DND-41 (cell line): ENCODE data around the gene ZC3H4.

Experiments used
- ATAC-seq: fragments of 200-7000 bp; cut with Tn5 transposase; 3 replicates; pipeline ENCODE4 v1.9.1; 2021; ENCODE audit warnings: low read depth; ENCODE audit not compliant: insufficient read depth
- DNase-seq: peaks from one replicate; pipeline ENCODE4 v3.0.0-alpha.2; 2020
- H2AFZ ChIP-seq: 2 replicates; pipeline ENCODE4 v1.6.0; 2012; ENCODE audit warnings: low read depth, low read length
- H3K27ac ChIP-seq: 2 replicates; pipeline ENCODE4 v1.5.1; 2012; ENCODE audit warnings: low read length, inconsistent platforms
- H3K27me3 ChIP-seq: fragments of 200-600 bp; sonication (generic); 2 replicates; pipeline ENCODE4 v1.6.0; 2012; ENCODE audit warnings: low read length, mild to moderate bottlenecking, inconsistent platforms; ENCODE audit not compliant: insufficient read depth, poor library complexity
- H3K36me3 ChIP-seq: 2 replicates; pipeline ENCODE4 v1.5.1; 2012; ENCODE audit warnings: low read length, inconsistent platforms; ENCODE audit not compliant: insufficient read depth
- H3K4me1 ChIP-seq: 2 replicates; pipeline ENCODE4 v1.5.1; 2012; ENCODE audit warnings: mild to moderate bottlenecking, low read length; ENCODE audit not compliant: insufficient read depth
- H3K4me2 ChIP-seq: 2 replicates; pipeline ENCODE4 v1.6.0; 2012; ENCODE audit warnings: mild to moderate bottlenecking, moderate library complexity, low read length, inconsistent platforms; ENCODE audit not compliant: insufficient read depth
- H3K4me3 ChIP-seq, 2 experiments: fragments of 200-600 bp in 1 of 2; shearing (Covaris generic) in 1 of 2; 2 replicates each; pipeline ENCODE4 v1.5.1; 2012 to 2016; ENCODE audit warnings: inconsistent platforms in 2 of 2, low read length in 2 of 2, mild to moderate bottlenecking in 2 of 2, low read depth in 1 of 2, moderate library complexity in 1 of 2
- H3K79me2 ChIP-seq: 2 replicates; pipeline ENCODE4 v1.6.0; 2012; ENCODE audit warnings: low read length, inconsistent platforms; ENCODE audit not compliant: insufficient read depth
- H3K9ac ChIP-seq: 2 replicates; pipeline ENCODE4 v1.6.0; 2012; ENCODE audit warnings: low read depth, mild to moderate bottlenecking, inconsistent platforms, low read length, moderate library complexity
- H3K9me3 ChIP-seq: 2 replicates; pipeline ENCODE4 v1.5.1; 2012; ENCODE audit warnings: low read length, moderate library complexity, mild to moderate bottlenecking, inconsistent platforms; ENCODE audit not compliant: insufficient read depth, severe bottlenecking
- H4K20me1 ChIP-seq: 2 replicates; pipeline ENCODE4 v1.6.0; 2012; ENCODE audit warnings: low read length; ENCODE audit not compliant: insufficient read depth
- CTCF ChIP-seq: IDR thresholded peaks from 2 replicates; pipeline ENCODE4 v1.5.1; 2012; ENCODE audit warnings: borderline replicate concordance, low read length, moderate library complexity, mild to moderate bottlenecking; ENCODE audit not compliant: poor library complexity, severe bottlenecking; ENCODE audit errors: extremely low read depth
- EZH2 ChIP-seq: IDR thresholded peaks from 3 replicates; pipeline ENCODE4 v1.6.1; 2012; ENCODE audit warnings: borderline replicate concordance, low read depth, mild to moderate bottlenecking, moderate library complexity, low read length, inconsistent platforms; ENCODE audit not compliant: severe bottlenecking

The ZC3H4 gene

GRCh38 chr19:47094557-47095475, 18.8 kb downstream of the ZC3H4 start:
- ATAC-seq (peak; percentile 87), DNase-seq (peak; percentile 80)
- peaks cover 78% of the 10 kb centered on the region for H3K36me3 ChIP-seq
- H3K4me2 ChIP-seq, result no peak overlapping the region
- H2AFZ ChIP-seq, result no peak overlapping the region
- no peaks in the 10 kb centered on the region for H3K9me3 ChIP-seq
- H3K9ac ChIP-seq, result peak overlapping the region; percentile 26
- H3K4me3 ChIP-seq, result no peak overlapping the region
- peak overlapping the region; percentile 61 for H3K27ac ChIP-seq
- peaks cover 21% of the 10 kb centered on the region for H3K4me1 ChIP-seq
- no peaks in the 10 kb centered on the region for H3K27me3 ChIP-seq
- peaks cover 74% of the 10 kb centered on the region for H4K20me1 ChIP-seq
- H3K79me2 ChIP-seq, result peaks cover 91% of the 10 kb centered on the region
- TF ChIP-seq EZH2 (no peak), CTCF (no peak)

DNA sequence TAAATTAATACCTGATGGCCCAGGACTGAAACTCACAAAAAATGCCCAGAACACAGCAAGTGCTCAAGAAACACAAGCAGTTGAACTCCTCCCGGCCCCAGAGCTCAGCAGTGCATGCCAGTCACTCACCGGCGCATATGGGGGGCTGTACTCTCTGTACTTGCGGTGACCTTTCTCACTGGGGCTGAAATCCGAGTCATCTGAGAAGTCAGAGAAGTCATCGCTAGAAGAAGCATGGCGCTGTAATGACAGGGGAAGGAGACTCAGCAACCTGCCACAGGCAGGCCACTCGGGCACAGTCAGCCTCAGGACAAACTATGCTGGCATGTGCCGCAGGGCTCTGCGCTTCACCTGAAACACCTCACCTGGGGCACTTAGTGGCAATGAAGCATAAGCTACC, 19.7 kb downstream of the ZC3H4 start:
- Histone ChIP-seq H3K4me3 (no peak overlapping the region), H3K9ac (no peak overlapping the region), H3K4me2 (no peak overlapping the region), H3K4me1 (peaks cover 21% of the 10 kb centered on the region), H2AFZ (no peak overlapping the region), H3K27ac (0 out of 2 replicates have a peak overlapping the region, but pooled peaks have one; percentile 61), H4K20me1 (peaks cover 71% of the 10 kb centered on the region), H3K36me3 (peaks cover 88% of the 10 kb centered on the region), H3K27me3 (no peaks in the 10 kb centered on the region), H3K9me3 (no peaks in the 10 kb centered on the region), H3K79me2 (peaks cover 88% of the 10 kb centered on the region)
- no peak for ATAC-seq
- no peak for DNase-seq
- TF ChIP-seq CTCF (no peak), EZH2 (no peak)

DNA sequence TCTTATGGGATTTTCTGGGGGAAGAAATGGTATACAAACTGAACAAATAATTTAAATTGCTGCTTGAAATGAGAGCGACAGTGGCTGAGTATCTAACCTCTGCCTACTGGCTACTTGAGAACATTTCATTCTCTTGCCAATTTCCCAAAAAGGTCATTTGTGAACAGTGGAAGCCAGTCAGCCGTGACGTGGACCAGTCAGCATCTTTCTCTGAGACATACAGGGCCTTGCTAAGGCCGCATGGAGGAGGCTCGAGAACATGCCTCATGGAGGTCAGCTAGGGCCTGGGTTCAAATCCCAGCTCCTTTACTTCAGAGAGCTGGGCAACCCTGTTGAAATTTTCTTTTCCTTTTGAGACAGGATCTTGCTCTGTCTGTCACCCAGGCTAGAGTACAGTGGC, 20.3 kb downstream of the ZC3H4 start:
- H2AFZ ChIP-seq, result no peak overlapping the region
- peaks cover 21% of the 10 kb centered on the region for H3K4me1 ChIP-seq
- peaks cover 82% of the 10 kb centered on the region for H3K79me2 ChIP-seq
- no peak overlapping the region for H3K27ac ChIP-seq
- no peaks in the 10 kb centered on the region for H3K9me3 ChIP-seq
- no peaks in the 10 kb centered on the region for H3K27me3 ChIP-seq
- DNase-seq (no peak), ATAC-seq (no peak)
- H4K20me1 ChIP-seq, result peaks cover 66% of the 10 kb centered on the region
- H3K4me2 ChIP-seq, result no peak overlapping the region
- H3K4me3 ChIP-seq, result no peak overlapping the region
- no peak overlapping the region for H3K9ac ChIP-seq
- H3K36me3 ChIP-seq, result peaks cover 93% of the 10 kb centered on the region
- TF ChIP-seq EZH2 (no peak), CTCF (no peak)
